ENCODE data around the gene RAN. TPM values are rescaled to one million over a fixed set of nuclear protein-coding genes. Genes with fewer than 3 reads are reported as not detected.
A peak's percentile ranks its signal among the peaks of the same experiment; 100 is the strongest.
"Not testable (repeated sequence)": the region's sequence is repeated elsewhere in the genome, so short reads cannot be mapped to it uniquely, and the experiment has no call there.

RAN gene
- 2,323 and 2,507 TPM in 2 replicates for total RNA-seq (2014; rRNA removed; shearing (Covaris generic))
- polyA plus RNA-seq (2014; cell fraction: nucleus; rRNA removed), result 620 and 789 TPM in 2 replicates

GRCh38 chr12:130871286-130872178 lies at the start of gene RAN:
Gene RAN (plus strand): TSS chr12:130872066. CDS start chr12:130872594, 528 bp downstream.
- peak; percentile 93 for DNase-seq (ENCODE audit: extremely low read depth, low read depth)

DNA sequence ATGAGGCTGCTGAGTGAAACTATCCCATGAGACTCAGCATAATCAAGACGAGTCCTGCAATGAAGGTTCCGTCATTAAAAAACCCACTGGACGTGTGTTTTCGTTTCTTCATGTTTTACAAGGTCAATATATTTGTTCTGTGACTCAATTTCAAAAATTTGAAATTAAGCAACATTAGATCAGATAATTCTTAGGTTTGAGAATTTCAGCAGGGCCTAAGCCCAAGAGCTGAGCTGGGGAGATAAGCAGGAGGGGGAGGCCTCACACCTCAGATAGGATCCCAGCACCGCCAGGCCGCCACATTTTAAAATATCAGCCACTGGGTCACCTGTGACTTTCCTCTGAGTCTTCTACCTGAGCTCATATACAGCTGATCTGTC lies 46.1 kb upstream of the RAN start:
- DNase-seq (ENCODE audit: extremely low read depth, low read depth), result no peak

GRCh38 chr12:130826151-130826801 lies 45.6 kb upstream of the RAN start:
- DNase-seq (ENCODE audit: extremely low read depth, low read depth), result peak; percentile 56

DNA sequence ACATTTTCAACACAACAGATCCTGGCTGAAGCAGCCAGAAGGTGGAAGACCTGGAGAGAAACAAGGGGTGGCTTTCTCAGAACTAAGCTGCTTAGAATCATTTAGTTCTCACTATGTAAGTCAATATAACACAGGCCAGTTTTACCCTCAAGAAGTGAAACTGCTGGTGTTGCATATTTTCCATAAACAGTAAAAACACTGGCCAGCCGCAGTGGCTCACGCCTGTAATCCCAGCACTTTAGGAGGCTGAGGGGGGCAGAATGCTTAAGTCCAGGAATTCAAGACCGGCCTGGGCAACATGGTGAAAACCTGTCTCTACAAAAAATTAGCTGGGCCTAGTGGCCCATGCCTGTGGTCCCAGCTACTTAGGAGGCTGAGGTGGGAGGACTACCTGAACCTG lies 44.4 kb upstream of the RAN start:
- DNase-seq (ENCODE audit: extremely low read depth, low read depth), result no peak

GRCh38 chr12:130828895-130829294 lies 43.0 kb upstream of the RAN start:
- no peak for DNase-seq (ENCODE audit: extremely low read depth, low read depth)

GRCh38 chr12:130829391-130830245 lies 42.2 kb upstream of the RAN start:
- no peak for DNase-seq (ENCODE audit: extremely low read depth, low read depth)

GRCh38 chr12:130830246-130830551 lies 41.7 kb upstream of the RAN start:
- no peak for DNase-seq (ENCODE audit: extremely low read depth, low read depth)

GRCh38 chr12:130831246-130831645 lies 40.6 kb upstream of the RAN start:
- DNase-seq (ENCODE audit: extremely low read depth, low read depth), result no peak

DNA sequence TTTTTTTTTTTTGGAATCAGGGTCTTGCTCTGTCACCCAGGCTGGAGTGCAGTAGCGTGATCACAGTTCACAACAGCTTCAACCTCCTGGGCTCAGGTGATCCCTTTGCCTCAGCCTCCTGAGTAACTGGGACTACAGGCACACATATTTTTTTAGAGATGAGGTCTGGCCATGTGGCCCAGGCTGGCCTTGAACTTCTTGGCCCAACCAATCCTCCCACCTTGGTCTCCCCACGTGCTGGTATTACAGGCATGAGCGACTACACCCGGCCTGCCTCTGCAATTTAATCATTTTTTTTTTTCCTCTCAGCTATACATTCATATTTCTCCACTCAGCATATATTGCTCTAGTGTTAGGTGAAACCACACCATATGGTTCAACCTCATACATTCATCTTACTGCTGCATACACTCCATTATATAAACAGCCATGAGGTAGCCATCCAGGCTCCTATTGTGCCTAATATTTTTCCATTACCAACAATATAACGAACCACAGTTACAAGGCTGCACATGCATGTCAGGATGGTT lies 39.9 kb upstream of the RAN start:
- no peak for DNase-seq (ENCODE audit: extremely low read depth, low read depth)

- no peak for DNase-seq (ENCODE audit: extremely low read depth, low read depth)
Measured at GRCh38 chr12:130832561-130833209, 39.2 kb upstream of the RAN start.

GRCh38 chr12:130835011-130835410 lies 36.9 kb upstream of the RAN start:
- DNase-seq (ENCODE audit: extremely low read depth, low read depth), result no peak

DNA sequence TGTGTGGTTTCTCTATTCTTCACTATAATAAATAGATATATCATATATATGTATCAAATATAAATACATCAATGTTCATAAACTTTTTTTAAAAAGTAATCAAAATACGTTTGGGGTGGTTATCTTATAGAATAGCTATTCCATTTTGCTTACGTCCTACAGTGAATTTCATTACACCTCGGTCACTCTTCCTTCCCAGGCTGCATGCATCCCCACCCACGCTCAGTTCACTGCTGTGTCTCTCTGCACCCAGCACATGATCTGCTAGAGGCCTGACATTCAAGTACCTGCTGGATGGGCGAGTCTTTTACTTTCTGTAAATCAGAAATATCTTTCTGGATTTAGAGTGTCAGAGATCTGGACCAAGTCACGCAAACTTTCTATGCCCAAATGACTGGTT lies 36.4 kb upstream of the RAN start:
- no peak for DNase-seq (ENCODE audit: extremely low read depth, low read depth)

DNA sequence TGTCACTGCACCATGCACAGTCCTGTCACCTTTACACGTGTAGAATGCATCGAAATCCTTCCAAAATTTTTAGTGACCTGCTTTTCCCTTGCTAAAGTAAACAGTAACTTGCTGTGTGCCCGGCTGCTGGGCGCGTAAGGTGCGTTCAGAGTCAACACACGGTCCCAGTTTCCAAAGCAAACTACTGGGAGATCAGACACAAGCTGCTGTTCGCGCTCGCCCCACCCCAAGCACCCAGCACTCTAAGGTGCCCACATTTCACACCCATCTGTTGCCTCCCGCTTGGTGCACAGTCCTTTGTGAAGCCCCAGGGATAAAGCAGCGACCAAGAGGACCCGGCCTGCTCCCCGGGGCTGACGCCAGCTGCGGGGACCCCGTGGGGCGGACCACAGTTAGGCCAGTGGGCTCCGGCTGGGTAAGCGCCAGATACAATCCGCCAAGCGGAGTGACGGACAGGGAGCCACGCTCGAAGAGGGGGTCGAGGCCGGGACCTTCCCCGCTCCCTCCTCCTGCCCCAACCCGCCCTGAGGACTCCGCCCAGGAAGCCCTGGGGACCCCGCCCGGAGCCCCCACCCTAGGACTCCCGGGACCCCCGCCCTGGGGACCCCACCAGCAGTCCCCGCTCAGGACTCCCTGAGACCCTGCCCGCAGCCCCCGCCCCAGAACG lies 33.4 kb upstream of the RAN start:
- no peak for DNase-seq (ENCODE audit: extremely low read depth, low read depth)

DNA sequence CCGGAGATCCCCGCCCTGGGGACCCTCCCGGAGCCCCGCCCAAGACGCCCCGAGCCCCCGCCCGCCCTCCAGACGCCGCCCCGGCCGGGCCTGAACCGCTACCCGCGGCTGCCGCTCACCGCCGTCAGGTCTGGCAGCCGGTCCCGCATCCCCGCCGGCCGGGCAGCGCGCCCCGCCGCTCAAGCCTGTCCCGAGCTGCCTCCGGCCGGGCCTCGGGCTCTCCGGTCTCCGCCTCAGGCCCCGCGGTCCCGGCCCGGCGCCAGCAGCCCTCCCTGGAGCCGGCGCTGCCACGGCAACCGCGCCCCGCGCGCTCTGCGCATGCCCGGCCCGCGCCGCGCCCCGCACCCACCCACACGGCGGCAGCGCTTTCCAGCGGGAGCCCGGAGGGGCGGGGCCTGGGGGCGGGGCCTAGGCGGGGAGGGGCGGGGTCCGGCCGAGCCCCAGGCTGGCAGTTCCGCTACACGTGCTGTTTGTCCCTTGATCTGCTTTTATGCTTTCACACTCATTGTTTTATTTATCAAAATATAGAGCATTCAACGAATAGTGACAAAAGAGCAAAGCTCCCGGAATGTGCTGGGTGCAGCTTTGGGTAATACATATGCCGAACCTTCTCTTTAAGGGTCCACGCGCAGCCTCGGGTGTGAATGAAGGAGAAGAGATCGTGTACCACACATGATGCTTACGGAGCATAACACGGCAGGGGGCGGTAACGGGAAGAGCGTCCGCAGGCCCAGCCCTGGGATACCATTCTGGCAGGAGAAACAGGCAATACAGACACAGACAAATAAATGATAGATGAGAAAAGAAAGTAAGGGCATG lies 32.7 kb upstream of the RAN start, which contains the start of gene STX2:
TSS of gene STX2 (minus strand) at position 300 of the 819 bp plus-strand sequence. CDS start at position 149, 151 bp downstream.
- peak; percentile 82 for DNase-seq (ENCODE audit: extremely low read depth, low read depth)

GRCh38 chr12:130839770-130840404 lies 32.0 kb upstream of the RAN start:
- DNase-seq (ENCODE audit: extremely low read depth, low read depth), result no peak

- no peak for DNase-seq (ENCODE audit: extremely low read depth, low read depth)
Measured at GRCh38 chr12:130846369-130846768, 25.5 kb upstream of the RAN start.

- no peak for DNase-seq (ENCODE audit: extremely low read depth, low read depth)
Measured at GRCh38 chr12:130847112-130847511, 24.8 kb upstream of the RAN start.

DNA sequence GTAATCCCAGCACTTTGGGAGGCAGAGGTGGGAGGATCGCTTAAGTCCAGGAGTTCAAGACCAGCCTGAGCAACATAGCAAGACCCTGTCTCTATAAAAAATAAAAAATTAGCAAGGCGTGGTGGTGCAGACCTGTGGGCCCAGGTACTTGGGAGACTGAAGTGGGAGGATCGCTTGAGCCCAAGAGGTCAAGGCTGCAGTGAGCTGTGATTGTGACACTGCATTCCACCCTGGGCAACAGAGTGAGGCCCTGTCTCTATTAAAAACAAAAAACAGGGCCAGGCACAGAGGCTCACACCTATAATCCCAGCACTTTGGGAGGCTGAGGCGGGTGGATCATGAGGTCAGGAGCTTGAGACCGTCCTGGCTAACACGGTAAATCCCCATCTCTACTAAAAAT lies 23.8 kb upstream of the RAN start:
- DNase-seq (ENCODE audit: extremely low read depth, low read depth), result not testable (repeated sequence)
